Liver (tissue), 3 donors: ENCODE results near the gene SAMD4B.

ENCODE experiments used
- CTCF ChIP-seq: fragments of 150-350 bp; IDR thresholded peaks from 2 replicates; pipeline ENCODE4 v1.5.1; 2017; ENCODE audit warnings: improper control_type of control experiment, low read depth, low read length; ENCODE audit not compliant: missing input control
- FOXA1 ChIP-seq: IDR thresholded peaks from 2 replicates; pipeline ENCODE4 v1.6.1; 2016; ENCODE audit warnings: antibody characterized with exemption
- MAX ChIP-seq: IDR thresholded peaks from 2 replicates; pipeline ENCODE4 v1.6.1; 2016; ENCODE audit warnings: antibody characterized with exemption
- RAD21 ChIP-seq, 2 donors: IDR thresholded peaks; 2 replicates each; pipeline ENCODE4 v1.6.1; 2016; ENCODE audit warnings: antibody characterized with exemption in 2 of 2, mild to moderate bottlenecking in 2 of 2
- REST ChIP-seq: IDR thresholded peaks from 2 replicates; pipeline ENCODE4 v1.6.1; 2016; ENCODE audit warnings: antibody characterized with exemption, mild to moderate bottlenecking
- RXRA ChIP-seq, 2 donors: IDR thresholded peaks; 2 replicates each; pipeline ENCODE4 v1.6.1; 2017 to 2018; ENCODE audit warnings: antibody characterized with exemption in 2 of 2, mild to moderate bottlenecking in 1 of 2
- TAF1 ChIP-seq: conservative IDR thresholded peaks from 2 replicates; pipeline ENCODE4 v1.6.1; 2016; ENCODE audit warnings: antibody characterized with exemption, mild to moderate bottlenecking
- YY1 ChIP-seq: IDR thresholded peaks from 2 replicates; pipeline ENCODE4 v1.6.1; 2016; ENCODE audit warnings: antibody characterized with exemption, mild to moderate bottlenecking
- donor health status: healthy.
- donor health status: healthy.

- no peak for TF ChIP-seq CTCF
- no peak for TF ChIP-seq FOXA1
- TF ChIP-seq RXRA (IDR thresholded peaks at IDR 0.05) = no peak
- TF ChIP-seq MAX = no peak
- TF ChIP-seq REST = no peak
- no peak for TF ChIP-seq TAF1
- no peak for TF ChIP-seq YY1
- no peak for TF ChIP-seq RAD21 (IDR thresholded peaks at IDR 0.05)
These were observed 28.0 kb upstream of the SAMD4B start for GRCh38 chr19:39314016-39314728.
